ENCODE measurements around the gene NCKAP1. TPM values are rescaled to one million over a fixed set of nuclear protein-coding genes. Genes with fewer than 3 reads are reported as not detected.

NCKAP1 gene, protein sequence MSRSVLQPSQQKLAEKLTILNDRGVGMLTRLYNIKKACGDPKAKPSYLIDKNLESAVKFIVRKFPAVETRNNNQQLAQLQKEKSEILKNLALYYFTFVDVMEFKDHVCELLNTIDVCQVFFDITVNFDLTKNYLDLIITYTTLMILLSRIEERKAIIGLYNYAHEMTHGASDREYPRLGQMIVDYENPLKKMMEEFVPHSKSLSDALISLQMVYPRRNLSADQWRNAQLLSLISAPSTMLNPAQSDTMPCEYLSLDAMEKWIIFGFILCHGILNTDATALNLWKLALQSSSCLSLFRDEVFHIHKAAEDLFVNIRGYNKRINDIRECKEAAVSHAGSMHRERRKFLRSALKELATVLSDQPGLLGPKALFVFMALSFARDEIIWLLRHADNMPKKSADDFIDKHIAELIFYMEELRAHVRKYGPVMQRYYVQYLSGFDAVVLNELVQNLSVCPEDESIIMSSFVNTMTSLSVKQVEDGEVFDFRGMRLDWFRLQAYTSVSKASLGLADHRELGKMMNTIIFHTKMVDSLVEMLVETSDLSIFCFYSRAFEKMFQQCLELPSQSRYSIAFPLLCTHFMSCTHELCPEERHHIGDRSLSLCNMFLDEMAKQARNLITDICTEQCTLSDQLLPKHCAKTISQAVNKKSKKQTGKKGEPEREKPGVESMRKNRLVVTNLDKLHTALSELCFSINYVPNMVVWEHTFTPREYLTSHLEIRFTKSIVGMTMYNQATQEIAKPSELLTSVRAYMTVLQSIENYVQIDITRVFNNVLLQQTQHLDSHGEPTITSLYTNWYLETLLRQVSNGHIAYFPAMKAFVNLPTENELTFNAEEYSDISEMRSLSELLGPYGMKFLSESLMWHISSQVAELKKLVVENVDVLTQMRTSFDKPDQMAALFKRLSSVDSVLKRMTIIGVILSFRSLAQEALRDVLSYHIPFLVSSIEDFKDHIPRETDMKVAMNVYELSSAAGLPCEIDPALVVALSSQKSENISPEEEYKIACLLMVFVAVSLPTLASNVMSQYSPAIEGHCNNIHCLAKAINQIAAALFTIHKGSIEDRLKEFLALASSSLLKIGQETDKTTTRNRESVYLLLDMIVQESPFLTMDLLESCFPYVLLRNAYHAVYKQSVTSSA
- 128 TPM for total RNA-seq
- long read RNA-seq, full-length matches to known transcripts: 51 of 167 reads
- long read RNA-seq, partial matches to known transcripts: 28 of 167 reads
- long read RNA-seq, other reads (novel, unspliced or antisense): 88 of 167 reads

DNA sequence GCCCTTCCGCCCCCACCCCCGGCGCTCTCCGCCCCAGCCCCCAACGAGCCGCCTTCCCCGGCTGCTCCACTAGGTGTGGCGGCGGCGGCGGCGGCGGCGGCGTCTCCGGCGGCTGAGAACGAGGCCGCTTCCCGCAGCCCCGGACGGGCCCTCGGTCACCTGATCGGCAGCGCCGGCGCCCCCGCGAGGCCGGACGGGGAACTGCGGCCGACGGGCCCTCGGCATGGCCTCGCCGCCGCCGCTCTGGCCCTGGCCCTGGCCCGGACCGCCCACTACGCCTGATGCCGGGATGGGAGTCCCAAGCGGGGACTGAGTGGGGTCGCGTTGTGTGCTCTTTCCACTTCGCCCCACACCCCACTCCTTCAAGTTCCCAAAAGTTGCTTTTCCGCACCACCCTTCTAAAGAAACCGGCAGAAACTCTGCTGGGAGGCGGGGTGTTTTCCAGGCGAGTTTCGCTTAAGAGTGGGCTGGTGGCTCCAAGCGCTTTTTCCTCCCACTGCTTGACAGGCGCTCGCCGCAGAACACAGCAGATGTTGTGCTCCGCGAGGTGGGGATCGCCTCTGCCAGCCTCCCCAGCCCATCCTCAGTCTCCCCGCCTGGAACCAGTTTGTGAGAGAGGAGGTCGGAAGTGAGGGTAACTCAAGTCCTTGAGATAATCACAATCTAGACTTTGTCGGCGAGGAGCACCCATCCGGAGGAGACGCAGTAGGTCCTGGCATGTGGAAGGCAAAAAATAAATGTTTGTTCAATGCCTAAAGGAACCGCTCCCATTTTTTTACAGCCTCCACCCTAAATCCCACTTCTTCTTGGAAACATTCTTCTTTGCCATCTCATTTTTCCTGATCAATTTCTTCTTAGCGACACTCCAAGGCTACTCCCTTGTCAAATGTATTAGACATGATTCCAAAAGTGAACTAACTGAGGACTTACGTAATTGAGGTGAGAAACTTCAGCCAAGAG lies at the start of gene NCKAP1:
TSS of gene NCKAP1 (minus strand) at position 117 of the 960 bp plus-strand sequence. CDS start 358 bp downstream, outside the sequence.
- ATAC-seq (ENCODE audit: poor library complexity) (peak; percentile 92), DNase-seq (peak; percentile 95)
- intact Hi-C loops (cut with DNase I): loop anchor here (5.0 kb wide), 1 partner anchor 41 kb away; no protein-coding TSS in a partner anchor

DNA sequence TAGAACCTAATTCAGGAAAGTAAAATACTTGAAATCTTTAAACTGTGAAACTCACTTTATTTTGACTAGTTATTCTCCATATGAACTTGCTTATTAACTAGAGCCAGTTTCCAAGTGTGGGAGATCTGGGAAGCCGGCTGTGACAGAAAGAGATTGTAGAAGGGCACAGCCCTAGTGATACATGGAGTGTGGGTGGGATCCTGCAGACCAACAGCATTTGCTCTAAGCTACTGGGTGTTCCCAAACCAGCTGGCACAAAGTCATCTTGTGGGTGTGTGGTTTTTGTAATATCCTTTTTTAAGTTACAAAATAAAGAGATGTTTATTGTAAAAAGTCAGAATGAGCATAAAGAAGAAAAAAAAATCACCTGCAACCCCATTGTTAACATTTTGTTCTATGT lies 43.7 kb upstream of the NCKAP1 start:
- no peak for DNase-seq
- intact Hi-C loops (cut with DNase I): no loop called here

DNA sequence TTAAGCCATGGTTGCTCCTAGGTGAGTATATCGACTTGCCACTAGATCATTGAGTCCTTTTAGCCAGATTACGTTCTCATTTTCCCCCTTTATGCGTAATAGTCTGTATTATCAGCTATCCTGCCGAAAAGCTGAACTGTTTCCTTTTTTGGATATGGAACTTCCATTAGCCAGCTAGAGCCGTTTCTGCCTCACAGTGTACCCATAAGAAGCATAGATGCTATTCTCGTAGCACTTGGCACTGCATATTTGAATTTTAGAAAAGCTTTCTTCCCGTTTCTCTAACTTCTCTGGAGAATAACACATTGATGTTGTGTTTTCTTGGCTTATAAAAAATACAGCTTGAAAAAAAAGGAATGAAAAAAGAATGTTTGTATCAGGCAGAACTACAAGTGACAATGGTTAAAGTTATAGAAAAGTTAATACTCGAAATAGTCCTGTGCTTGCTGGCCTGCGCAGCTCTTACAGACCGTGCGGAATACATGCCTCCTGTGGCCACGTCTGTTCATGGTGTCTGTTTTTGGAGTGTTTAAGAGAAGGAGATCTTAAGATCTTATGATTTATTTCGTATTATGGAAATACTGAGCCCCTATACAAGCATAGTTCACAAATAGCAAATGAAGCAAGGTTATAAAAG lies 41.0 kb upstream of the NCKAP1 start:
- DNase-seq: peak; percentile 52
- ATAC-seq (ENCODE audit: poor library complexity): peak; percentile 78
- intact Hi-C loops (cut with DNase I): no loop called here

More for the DNA sequence above, 43.7 kb upstream of the NCKAP1 start:
- ATAC-seq (ENCODE audit: poor library complexity): no peak

DNA sequence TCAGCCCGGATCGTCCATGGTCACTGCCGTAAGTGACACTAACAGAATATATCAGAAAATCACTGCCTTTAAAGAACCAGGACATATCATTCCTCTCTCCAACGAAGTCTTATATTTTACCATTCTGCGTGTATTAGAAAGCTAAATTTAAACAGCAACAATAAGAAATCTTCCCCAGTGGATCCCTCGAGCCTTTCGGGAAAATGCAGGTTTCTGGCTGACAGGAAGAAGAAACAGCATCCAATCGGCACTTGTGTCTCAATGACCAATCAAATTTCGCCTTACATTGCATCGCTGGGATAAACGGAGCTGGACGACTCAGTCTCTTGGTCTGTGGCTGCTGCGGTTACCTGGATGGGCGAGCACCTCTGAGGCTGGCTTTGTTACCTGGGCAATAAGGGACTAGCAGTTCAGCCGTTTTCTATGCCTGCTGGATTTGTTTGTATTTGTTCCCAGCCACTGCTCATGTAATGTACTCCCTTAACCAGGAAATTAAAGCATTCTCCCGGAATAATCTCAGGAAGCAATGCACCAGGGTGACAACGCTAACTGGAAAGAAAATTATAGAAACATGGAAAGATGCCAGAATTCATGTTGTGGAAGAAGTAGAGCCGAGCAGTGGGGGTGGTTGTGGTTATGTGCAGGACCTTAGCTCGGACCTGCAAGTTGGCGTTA lies 40.3 kb upstream of the NCKAP1 start, which contains the start of gene DUSP19:
TSS of gene DUSP19 (plus strand) at position 284 of the 675 bp plus-strand sequence. CDS start at position 471, 187 bp downstream.
- intact Hi-C loops (cut with DNase I): no loop called here
- ATAC-seq (ENCODE audit: poor library complexity): peak; percentile 96
- DNase-seq: peak; percentile 79

DNA sequence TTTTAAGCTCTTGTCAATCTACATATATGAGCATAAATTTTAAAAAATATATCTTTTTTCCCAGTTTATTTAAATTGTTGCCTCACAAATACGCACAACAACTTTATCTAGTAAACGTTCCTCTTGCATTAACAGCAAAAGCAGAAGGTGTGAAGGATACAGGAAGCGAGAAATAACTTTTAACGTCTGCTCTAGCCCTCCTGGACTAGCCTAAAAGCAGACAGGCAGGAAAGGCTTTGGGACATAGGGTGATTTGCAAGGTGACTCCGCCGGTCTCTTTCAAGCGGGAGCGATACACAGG lies 39.9 kb upstream of the NCKAP1 start:
- ATAC-seq (ENCODE audit: poor library complexity): peak; percentile 79

DNA sequence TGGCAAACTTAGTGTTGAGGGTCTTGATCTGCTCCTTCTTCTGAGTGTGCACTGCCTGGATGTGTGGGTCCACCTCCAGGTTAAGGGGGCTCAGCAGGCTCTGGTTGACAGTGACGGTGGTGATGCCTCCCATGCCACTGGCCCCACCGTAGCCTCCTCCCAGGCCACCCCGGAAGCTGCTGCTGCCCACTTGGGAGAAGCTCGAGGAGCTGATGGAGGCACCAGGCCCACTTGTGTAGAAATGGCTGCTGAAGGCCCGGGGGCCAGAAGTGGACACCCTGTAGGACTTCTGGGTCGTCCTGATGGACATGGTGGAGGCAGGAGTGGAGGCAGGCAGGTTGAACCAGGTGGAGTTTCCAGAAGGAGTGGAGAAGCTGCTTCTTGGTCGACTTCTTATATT lies 33.9 kb upstream of the NCKAP1 start:
- no peak for ATAC-seq (ENCODE audit: poor library complexity)
- DNase-seq: no peak
- intact Hi-C loops (cut with DNase I): loop anchor here (2.0 kb wide), 1 partner anchor 31 kb away; no protein-coding TSS in a partner anchor

More for the DNA sequence above, 39.9 kb upstream of the NCKAP1 start:
- intact Hi-C loops (cut with DNase I): no loop called here
- DNase-seq: no peak

DNA sequence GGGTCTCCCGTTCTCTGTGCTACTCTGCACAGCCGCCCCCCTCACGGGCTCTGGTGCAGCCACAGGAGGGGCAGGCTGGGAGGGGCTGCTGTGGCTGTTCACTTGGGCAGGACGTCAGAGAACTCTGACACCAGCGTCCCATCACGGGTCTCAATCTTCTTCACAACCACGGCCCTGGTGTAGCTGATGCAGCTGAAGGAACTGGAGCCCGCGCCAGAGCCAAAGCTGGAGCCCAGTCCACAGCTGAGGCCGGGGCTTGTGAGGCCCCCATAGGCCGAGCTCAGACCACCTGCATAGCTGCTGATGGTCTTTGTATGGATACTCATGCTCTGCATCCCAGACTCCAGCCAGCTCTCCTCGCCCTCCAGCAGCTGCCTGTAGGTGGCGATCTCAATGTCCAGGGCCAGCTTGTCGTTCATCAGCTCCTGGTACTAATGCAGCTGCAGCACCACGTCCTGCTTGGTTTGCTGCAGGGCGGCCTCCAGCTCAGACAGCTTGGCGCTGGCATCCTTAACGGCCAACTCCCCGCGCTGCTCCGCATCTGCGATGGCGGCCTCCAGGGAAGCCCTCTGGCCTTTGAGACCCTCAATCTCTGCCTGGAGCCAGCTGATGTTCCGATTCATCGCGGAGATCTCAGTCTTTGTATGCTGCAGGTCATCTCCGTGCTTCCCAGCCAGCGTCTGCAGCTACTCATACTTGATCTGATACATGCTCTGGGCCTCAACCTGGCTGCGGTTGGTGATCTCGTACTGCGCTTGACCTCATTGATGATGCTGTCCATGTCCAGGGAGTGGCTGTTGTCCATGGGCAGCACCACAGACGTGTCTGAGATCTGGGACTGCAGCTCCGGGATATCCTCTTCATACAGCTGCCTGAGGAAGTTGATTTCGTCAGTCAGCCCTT lies 32.9 kb upstream of the NCKAP1 start:
- DNase-seq (peak; percentile 62), ATAC-seq (ENCODE audit: poor library complexity) (no peak)
- intact Hi-C loops (cut with DNase I): no loop called here

DNA sequence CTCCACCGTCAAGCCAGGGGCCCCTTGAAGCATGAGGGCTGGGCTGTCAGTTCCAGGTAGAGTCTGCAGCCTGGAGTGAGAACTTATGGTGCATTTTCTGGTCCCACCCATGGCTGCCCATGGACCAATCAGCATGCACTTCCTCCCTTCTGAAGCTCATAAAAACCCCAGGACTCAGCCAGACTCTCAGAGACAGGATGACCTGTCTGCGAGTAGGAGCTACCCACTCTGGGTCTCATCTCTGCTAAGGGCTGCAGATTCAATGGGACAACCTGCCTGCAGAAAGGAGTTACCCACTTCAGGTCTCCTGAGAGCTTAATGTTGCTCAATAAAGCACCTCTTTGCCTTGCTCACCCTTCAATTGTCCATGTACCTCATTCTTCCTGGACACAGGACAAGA lies 30.9 kb upstream of the NCKAP1 start:
- DNase-seq: no peak
- intact Hi-C loops (cut with DNase I): no loop called here
- ATAC-seq (ENCODE audit: poor library complexity): no peak

DNA sequence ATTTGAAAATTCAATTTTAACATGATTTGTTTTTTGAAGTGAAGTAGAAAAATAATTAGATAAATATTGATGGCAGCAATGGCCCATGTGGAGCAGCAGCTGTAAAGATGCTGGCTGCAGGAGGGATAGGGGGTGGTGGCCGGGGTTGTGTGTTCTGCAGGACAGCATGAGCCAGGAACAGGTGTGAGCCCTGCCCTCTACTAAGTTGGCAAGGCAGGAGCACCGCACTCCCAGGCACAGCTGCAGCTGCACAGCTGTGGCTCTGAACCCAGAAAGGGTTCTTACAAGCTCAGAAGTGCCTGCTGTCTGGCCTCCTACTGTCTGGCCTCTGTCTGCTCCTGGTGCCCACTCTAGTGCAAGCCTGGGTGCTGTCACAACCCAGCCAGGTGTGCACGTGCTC lies 30.3 kb upstream of the NCKAP1 start:
- DNase-seq: no peak
- no peak for ATAC-seq (ENCODE audit: poor library complexity)
- intact Hi-C loops (cut with DNase I): no loop called here

DNA sequence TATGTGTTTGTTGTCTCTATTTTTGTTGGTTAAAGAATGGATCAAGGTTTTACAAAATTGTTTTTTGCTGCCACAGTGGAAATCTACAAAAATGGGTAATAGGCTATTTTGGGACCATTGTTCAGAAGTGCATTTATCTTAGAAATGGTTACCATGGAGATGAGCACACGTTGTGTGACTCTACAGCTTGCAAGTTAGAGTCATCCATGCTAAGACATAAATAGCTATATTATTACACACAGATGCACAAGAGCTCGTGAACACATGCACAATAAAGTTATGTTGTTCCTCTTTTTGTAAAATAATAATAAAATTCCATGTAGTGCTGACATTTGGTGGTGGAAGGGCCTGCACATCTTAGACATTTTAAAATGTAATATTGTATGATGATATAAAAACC lies 24.8 kb upstream of the NCKAP1 start:
- intact Hi-C loops (cut with DNase I): no loop called here
- no peak for ATAC-seq (ENCODE audit: poor library complexity)
- no peak for DNase-seq

DNA sequence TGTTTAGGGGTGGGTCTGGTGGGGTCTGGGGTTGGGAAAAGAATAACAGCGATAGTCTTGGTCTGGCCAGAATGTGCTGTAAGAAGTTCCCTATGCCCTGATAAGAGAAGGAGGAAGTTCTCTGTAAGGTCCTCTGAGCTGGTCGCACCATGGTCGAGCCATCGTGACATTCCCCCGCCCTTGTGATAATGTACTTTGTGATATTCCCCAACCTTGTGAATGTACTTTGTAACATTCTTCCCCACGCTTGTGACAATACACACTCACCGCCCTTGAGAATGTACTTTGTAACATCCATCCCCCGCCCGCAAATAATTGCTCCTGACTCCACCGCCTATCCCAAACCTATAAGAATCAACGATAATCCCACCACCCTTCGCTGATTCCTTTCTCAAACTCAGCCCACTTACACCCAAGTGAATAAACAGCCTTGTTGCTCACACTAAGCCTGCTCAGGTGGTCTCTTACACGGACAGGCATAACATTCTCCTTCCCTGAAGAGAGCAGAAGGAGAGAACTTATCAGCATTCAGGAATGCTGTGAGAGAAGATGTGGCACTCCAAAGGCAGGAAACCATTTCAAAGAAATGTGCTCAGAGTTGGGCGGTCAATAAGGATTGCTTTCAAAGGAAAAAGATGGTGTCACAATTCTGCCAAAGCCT lies 22.4 kb upstream of the NCKAP1 start:
- ATAC-seq (ENCODE audit: poor library complexity): no peak
- intact Hi-C loops (cut with DNase I): no loop called here
- DNase-seq: no peak

DNA sequence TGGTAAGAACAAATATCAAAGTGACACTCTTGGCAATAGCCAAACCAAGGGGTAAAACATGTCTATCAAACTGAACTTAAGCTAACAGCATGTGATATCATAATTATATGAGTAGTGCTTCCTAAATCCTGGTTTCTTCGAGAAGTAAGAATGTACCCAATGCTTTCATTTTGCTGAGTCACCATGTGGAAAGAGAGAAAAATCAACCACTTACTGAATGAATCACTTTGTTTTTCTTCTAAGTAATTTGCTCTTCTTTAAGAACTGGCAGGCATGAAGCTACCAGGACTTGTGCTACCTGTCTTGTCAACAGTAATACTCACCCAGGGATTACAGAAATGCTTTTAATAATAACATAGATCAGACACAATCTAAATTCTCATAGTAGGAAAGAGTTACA lies 21.3 kb upstream of the NCKAP1 start:
- DNase-seq (no peak), ATAC-seq (ENCODE audit: poor library complexity) (no peak)
- intact Hi-C loops (cut with DNase I): no loop called here

DNA sequence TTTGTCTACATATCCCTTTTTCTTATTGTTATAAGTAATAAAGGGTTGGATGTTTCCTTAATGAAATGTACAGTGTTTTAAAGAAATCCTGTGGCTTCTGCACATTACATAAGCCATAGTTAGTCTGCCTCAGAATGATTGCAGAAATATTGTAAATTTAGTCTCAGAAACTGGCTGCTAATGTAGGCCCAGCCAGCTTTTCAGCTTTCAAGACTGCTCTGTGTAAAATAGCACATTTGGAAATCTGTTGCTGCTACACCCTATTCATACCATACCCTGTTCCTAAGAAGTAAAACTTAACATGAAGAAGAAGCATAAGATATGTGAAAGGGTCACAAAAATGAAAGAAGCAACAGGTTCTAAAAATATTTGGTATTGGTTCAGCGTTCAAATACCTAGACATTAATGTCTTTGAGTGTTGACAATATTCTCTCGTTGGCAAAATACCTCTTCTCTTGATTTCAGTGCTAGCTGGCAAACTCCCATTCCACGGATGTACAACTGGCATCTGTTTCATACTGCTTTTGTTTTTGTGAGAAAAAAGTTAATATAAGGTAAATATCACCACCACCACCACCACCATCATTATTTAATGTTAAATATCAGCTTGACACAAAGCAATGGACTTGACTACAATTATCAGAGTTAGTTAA lies 19.2 kb upstream of the NCKAP1 start:
- no peak for ATAC-seq (ENCODE audit: poor library complexity)
- DNase-seq: no peak
- intact Hi-C loops (cut with DNase I): no loop called here

DNA sequence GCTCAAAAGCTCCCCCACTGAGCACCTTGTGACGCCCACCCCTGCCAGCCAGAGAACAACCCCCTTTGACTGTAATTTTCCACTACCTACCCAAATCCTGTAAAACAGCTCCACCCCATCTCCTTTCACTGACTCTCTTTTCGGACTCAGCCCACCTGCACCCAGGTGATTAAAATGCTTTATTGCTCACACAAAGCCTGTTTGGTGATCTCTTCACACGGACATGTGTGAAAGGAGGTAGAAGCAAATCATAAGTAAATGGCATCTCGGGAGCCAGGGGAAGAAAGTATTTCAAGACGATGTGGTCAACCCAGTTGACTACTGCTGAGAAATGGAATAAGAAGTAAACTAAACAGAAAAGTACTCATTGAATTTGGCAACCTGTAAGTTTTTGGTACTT lies 11.2 kb upstream of the NCKAP1 start:
- DNase-seq: no peak
- ATAC-seq (ENCODE audit: poor library complexity): no peak
- intact Hi-C loops (cut with DNase I): no loop called here

Data from Right ventricle myocardium superior (tissue), 1 donor.